HepG2 (cell line): Measurements from ENCODE around the gene NUP54. TPM values are rescaled to one million over a fixed set of nuclear protein-coding genes. Genes with fewer than 3 reads are reported as not detected.
A peak's percentile ranks its signal among the peaks of the same experiment; 100 is the strongest.

Experiments
- ARNT ChIP-seq: fragments of 450-650 bp; IDR thresholded peaks from 2 replicates; pipeline ENCODE4 v1.6.1; 2017
- HOXA9 ChIP-seq: sonication (generic); formaldehyde crosslinking; IDR thresholded peaks from 2 replicates; pipeline ENCODE4 v1.8.1; 2022; ENCODE audit warnings: missing genetic modification reagents, mild to moderate bottlenecking, moderate library complexity, borderline replicate concordance
- MAFF ChIP-seq: IDR thresholded peaks from 2 replicates; pipeline ENCODE4 v1.6.1; 2011; ENCODE audit warnings: low read depth, low read length, improper control_type of control experiment
- MEIS1 ChIP-seq: sonication (generic); formaldehyde crosslinking; IDR thresholded peaks from 2 replicates; pipeline ENCODE4 v1.9.0; 2021; ENCODE audit warnings: mild to moderate bottlenecking, missing genetic modification reagents, moderate library complexity, borderline replicate concordance
- MLLT10 ChIP-seq: sonication (generic); formaldehyde crosslinking; IDR thresholded peaks from 2 replicates; pipeline ENCODE4 v1.4.0; 2020; ENCODE audit warnings: missing genetic modification reagents
- NFE2L2 ChIP-seq: fragments of 150-350 bp; IDR thresholded peaks from 2 replicates; pipeline ENCODE4 v1.6.1; 2014; ENCODE audit warnings: low read length
- NFKBIZ ChIP-seq: IDR thresholded peaks from 2 replicates; pipeline ENCODE4 v1.6.1; 2018; ENCODE audit warnings: missing genetic modification reagents, missing compliant biosample characterization
- NFRKB ChIP-seq: fragments of 450-650 bp; IDR thresholded peaks from 2 replicates; pipeline ENCODE4 v1.6.1; 2017
- RARA ChIP-seq: IDR thresholded peaks from 2 replicates; pipeline ENCODE4 v1.6.1; 2016; ENCODE audit warnings: missing genetic modification reagents, missing compliant biosample characterization
- RXRA ChIP-seq: sonication (generic); formaldehyde crosslinking; IDR thresholded peaks from 2 replicates; pipeline ENCODE4 v1.5.1; 2020; ENCODE audit warnings: missing genetic modification reagents
- SNAI1 ChIP-seq: sonication (generic); formaldehyde crosslinking; IDR thresholded peaks from 2 replicates; pipeline ENCODE4 v1.5.0; 2020; ENCODE audit warnings: mild to moderate bottlenecking, missing genetic modification reagents, borderline replicate concordance
- ZBTB46 ChIP-seq: sonication (generic); formaldehyde crosslinking; IDR thresholded peaks from 2 replicates; pipeline ENCODE4 v1.4.0; 2020; ENCODE audit warnings: mild to moderate bottlenecking, missing genetic modification reagents, borderline replicate concordance
- ZBTB8A ChIP-seq: sonication (generic); formaldehyde crosslinking; IDR thresholded peaks from 2 replicates; pipeline ENCODE4 v1.4.0; 2020; ENCODE audit warnings: mild to moderate bottlenecking, low read depth, missing genetic modification reagents, borderline replicate concordance
- ZFY ChIP-seq: sonication (generic); formaldehyde crosslinking; IDR thresholded peaks from 2 replicates; pipeline ENCODE4 v1.4.0; 2020; ENCODE audit warnings: missing genetic modification reagents
- ZMYM3 ChIP-seq: sonication (generic); formaldehyde crosslinking; IDR thresholded peaks from 2 replicates; pipeline ENCODE4 v1.5.1; 2020; ENCODE audit warnings: mild to moderate bottlenecking, missing genetic modification reagents
- ZNF775 ChIP-seq: sonication (generic); formaldehyde crosslinking; IDR thresholded peaks from 2 replicates; pipeline ENCODE4 v1.4.0; 2020; ENCODE audit warnings: missing genetic modification reagents, mild to moderate bottlenecking, moderate library complexity, borderline replicate concordance
- polyA plus RNA-seq, 8 experiments: library from polyadenylated mRNA; depleted of rRNA in 3 of 8; stranded (reverse) in 7 of 8; unstranded in 1 of 8; fragments of >200 nt; fragmentation: Illumina TruSeq in 4 of 8; extraction: Trizol in 4 of 8; gene quantifications; 2 replicates each; pipeline versions ENCODE4 v1.2.1 to v1.2.3, GENCODE V29; 2011 to 2016; ENCODE audit warnings: low read depth in 4 of 8, missing spikeins in 1 of 8, mixed read lengths in 1 of 8; ENCODE audit not compliant: insufficient read depth in 1 of 8
- total RNA-seq, 5 experiments: library from RNA; depleted of rRNA; stranded (reverse); fragments of >200 nt; fragmentation: Illumina TruSeq; extraction: Trizol; gene quantifications; 2 replicates each; pipeline ENCODE4 v1.2.3, GENCODE V29; 2016; ENCODE audit warnings: low read depth in 1 of 5
- TF ChIP-seq, protein P1 (sequence below): sonication (generic); formaldehyde crosslinking; IDR thresholded peaks from 2 replicates; pipeline ENCODE4 v1.9.0; 2022; ENCODE audit warnings: missing genetic modification reagents, mild to moderate bottlenecking, borderline replicate concordance
- TF ChIP-seq, protein P2 (sequence below): sonication (generic); formaldehyde crosslinking; IDR thresholded peaks from 2 replicates; pipeline ENCODE4 v1.8.0; 2022; ENCODE audit warnings: missing genetic modification reagents, low read depth, mild to moderate bottlenecking, borderline replicate concordance
- TF ChIP-seq, protein P3 (sequence below): sonication (generic); formaldehyde crosslinking; IDR thresholded peaks from 2 replicates; pipeline ENCODE4 v1.4.0; 2020; ENCODE audit warnings: mild to moderate bottlenecking, missing genetic modification reagents

NUP54 gene
- total and polyA plus RNA-seq, 2 of the 13 experiments (the other 11 are each of a cell fraction or from before 2014, with no cell fraction given) = 36.1 to 69.3 TPM

- TF ChIP-seq RXRA (peak; percentile 37; the same call in 1 of the 2 replicates), HOXA9 (no peak), ZFY (0 out of 2 replicates have a peak, but pooled peaks have one; percentile 33), SNAI1 (no peak), MAFF (no peak), ZBTB46 (CRISPR knock-in tag) (no peak), NFRKB (no peak), NFE2L2 (no peak), MLLT10 (CRISPR knock-in tag) (no peak), ZBTB8A (CRISPR knock-in tag) (no peak), NFKBIZ (CRISPR knock-in tag) (no peak; the same call in 1 of the 2 replicates), ZNF775 (CRISPR knock-in tag) (no peak), MEIS1 (CRISPR knock-in tag) (no peak), ZMYM3 (CRISPR knock-in tag) (no peak), RARA (peak; percentile 53; the same call in 1 of the 2 replicates), ARNT (no peak)
- TF ChIP-seq, protein P1, sequence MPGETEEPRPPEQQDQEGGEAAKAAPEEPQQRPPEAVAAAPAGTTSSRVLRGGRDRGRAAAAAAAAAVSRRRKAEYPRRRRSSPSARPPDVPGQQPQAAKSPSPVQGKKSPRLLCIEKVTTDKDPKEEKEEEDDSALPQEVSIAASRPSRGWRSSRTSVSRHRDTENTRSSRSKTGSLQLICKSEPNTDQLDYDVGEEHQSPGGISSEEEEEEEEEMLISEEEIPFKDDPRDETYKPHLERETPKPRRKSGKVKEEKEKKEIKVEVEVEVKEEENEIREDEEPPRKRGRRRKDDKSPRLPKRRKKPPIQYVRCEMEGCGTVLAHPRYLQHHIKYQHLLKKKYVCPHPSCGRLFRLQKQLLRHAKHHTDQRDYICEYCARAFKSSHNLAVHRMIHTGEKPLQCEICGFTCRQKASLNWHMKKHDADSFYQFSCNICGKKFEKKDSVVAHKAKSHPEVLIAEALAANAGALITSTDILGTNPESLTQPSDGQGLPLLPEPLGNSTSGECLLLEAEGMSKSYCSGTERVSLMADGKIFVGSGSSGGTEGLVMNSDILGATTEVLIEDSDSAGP (CRISPR knock-in tag) = no peak
- TF ChIP-seq, protein P2, sequence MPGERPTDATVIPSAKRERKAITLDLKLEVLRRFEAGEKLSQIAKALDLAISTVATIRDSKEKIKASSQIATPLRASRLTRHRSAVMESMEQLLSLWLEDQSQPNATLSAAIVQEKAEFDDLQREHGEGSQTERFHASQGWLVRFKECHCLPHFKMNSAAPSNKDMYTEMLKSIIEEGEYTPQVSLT (CRISPR knock-in tag) = no peak
- TF ChIP-seq, protein P3, sequence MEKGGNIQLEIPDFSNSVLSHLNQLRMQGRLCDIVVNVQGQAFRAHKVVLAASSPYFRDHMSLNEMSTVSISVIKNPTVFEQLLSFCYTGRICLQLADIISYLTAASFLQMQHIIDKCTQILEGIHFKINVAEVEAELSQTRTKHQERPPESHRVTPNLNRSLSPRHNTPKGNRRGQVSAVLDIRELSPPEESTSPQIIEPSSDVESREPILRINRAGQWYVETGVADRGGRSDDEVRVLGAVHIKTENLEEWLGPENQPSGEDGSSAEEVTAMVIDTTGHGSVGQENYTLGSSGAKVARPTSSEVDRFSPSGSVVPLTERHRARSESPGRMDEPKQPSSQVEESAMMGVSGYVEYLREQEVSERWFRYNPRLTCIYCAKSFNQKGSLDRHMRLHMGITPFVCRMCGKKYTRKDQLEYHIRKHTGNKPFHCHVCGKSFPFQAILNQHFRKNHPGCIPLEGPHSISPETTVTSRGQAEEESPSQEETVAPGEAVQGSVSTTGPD = no peak
Observed at GRCh38 chr4:76087007-76087769, 61.0 kb downstream of the NUP54 start (continued).
